NB4 (cell line): ENCODE measurements around the gene RBM47.
"Not testable (repeated sequence)": the region's sequence is repeated elsewhere in the genome, so short reads cannot be mapped to it uniquely, and the experiment has no call there.

Source experiments
- DNase-seq: peaks from one replicate; pipeline ENCODE4 v3.0.0; 2010; ENCODE audit warnings: low read depth
- H3K4me3 ChIP-seq: one replicate; pipeline ENCODE4 v1.5.1; 2011; ENCODE audit warnings: mild to moderate bottlenecking, low read depth, low read length, moderate library complexity
- MYC ChIP-seq: IDR thresholded peaks from 2 replicates; pipeline ENCODE4 v1.6.1; 2011; ENCODE audit warnings: low read depth, low read length
- POLR2A ChIP-seq: IDR thresholded peaks from 2 replicates; pipeline ENCODE4 v1.6.1; 2011; ENCODE audit warnings: mild to moderate bottlenecking; ENCODE audit not compliant: insufficient read length; ENCODE audit errors: extremely low read depth
- TF ChIP-seq, protein P1 (sequence below): IDR thresholded peaks from one replicate; pipeline ENCODE4 v1.5.1; 2012; ENCODE audit warnings: low read depth, low read length
- TF ChIP-seq, protein P2 (sequence below): IDR thresholded peaks from 2 replicates; pipeline ENCODE4 v1.6.1; 2011; ENCODE audit warnings: low read depth, low read length

Gene RBM47

DNA sequence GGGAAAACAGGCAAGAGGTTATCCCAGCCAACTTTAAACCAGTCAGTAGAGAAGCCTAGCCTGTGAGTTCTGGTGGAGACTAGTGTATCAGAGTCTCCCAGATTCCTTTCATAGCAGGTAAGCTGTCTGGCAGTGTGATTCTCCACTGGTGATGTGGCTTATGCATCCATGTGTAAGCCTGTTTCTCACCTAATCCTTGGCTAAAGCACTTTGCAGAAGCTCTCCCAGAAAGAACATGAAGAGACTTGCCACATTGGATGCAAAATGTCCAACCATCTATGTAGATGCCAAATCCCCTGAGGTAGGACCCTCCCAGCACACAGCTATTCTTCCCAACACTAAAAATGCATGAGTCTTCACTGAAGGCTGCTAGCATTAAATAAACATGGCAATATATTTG is 182.8 kb downstream of the RBM47 start:
- no peak for DNase-seq
- H3K4me3 ChIP-seq, result no peak overlapping the region
- TF ChIP-seq POLR2A (no peak), MYC (no peak)
- TF ChIP-seq, protein P1, sequence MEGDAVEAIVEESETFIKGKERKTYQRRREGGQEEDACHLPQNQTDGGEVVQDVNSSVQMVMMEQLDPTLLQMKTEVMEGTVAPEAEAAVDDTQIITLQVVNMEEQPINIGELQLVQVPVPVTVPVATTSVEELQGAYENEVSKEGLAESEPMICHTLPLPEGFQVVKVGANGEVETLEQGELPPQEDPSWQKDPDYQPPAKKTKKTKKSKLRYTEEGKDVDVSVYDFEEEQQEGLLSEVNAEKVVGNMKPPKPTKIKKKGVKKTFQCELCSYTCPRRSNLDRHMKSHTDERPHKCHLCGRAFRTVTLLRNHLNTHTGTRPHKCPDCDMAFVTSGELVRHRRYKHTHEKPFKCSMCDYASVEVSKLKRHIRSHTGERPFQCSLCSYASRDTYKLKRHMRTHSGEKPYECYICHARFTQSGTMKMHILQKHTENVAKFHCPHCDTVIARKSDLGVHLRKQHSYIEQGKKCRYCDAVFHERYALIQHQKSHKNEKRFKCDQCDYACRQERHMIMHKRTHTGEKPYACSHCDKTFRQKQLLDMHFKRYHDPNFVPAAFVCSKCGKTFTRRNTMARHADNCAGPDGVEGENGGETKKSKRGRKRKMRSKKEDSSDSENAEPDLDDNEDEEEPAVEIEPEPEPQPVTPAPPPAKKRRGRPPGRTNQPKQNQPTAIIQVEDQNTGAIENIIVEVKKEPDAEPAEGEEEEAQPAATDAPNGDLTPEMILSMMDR, result no peak
- TF ChIP-seq, protein P2, sequence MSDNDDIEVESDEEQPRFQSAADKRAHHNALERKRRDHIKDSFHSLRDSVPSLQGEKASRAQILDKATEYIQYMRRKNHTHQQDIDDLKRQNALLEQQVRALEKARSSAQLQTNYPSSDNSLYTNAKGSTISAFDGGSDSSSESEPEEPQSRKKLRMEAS, result no peak

DNA sequence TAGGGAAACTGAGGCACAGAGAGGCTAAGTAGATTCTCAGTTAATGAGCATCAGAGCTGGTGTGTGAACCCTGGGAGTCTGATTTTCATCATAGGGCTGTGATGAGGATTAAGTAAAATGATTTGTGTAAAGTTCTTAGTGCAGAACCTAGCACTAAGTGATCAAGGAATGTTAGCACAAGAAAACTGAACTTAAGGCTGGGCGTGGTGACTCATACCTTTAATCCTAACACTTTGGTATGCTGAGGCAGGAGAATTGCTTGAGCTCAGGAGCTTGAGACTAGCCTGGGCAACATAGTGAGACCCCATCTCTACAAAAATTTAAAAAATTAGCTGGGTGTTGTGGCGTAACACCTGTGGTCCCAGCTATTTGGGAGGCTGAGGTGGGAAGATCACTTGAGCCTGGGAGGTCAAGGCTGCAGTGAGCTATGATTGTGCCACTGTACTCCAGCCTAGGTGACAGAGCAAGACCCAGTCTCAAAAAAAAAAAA is 183.4 kb downstream of the RBM47 start:
- not testable (repeated sequence) for DNase-seq, H3K4me3 ChIP-seq

DNA sequence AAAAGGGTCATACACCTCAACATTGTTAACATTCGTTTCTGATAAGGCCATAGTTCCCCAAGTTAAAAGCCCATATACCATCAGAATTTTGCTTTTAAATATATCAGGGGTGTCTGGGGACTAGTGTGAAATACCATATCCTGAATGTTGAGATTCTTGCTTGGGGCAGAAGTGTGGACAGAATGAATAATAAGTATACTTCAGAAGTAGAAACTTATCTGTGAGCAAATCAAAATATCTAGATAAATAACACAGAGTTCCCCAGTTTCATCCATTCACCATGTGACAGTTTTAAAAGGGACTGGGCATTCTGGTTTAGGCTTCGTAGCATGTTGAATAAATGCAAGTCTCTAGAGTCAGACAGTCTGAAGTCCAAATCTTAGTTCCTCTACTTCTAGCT is 184.0 kb downstream of the RBM47 start:
- no peak overlapping the region for H3K4me3 ChIP-seq
- no peak for DNase-seq
- TF ChIP-seq, protein P1, result no peak
- no peak for TF ChIP-seq POLR2A
- TF ChIP-seq MYC, result no peak
- TF ChIP-seq, protein P2, result no peak

DNA sequence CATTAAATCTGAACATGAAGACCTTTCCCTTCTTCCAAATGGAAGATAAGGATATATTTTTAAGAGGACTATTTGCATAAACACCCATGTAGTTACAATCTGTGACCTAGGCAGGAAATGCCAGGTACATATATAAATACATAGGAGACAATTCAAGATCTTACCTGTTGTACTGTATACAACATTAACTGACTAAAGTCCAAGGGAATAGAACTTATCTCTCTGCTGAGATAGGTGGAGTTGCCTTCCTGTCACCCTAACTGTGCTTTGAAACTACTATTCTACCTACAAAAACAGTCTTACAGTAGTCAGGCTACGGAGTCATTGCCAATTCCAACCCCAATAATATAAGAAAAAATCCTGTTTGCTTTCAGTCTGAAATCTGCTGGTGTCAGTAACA is 188.2 kb downstream of the RBM47 start:
- no peak for TF ChIP-seq POLR2A
- TF ChIP-seq MYC, result no peak
- TF ChIP-seq, protein P2, result no peak
- TF ChIP-seq, protein P1, result no peak
- no peak for DNase-seq
- no peak overlapping the region for H3K4me3 ChIP-seq

DNA sequence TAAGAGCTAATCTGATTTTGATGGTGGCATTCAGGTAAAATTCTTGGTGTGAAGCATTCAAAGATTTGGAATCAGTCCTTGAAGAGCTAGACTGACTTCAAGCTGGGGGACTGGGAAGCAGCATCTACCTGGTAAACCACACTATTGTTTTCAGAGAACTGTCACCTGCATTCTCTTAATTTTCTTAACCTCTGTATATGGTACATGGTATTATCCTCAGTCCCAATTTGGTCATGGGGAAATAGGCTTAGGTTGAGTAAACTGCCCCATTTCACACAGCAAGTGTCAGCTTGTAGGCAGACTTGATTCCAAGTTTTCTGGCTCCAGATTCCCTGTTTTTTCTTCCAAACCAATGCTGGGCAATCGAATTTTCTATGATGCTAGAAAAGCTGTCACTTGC is 190.1 kb downstream of the RBM47 start:
- H3K4me3 ChIP-seq, result no peak overlapping the region
- TF ChIP-seq, protein P1, result no peak
- TF ChIP-seq, protein P2, result no peak
- TF ChIP-seq MYC, result no peak
- TF ChIP-seq POLR2A, result no peak
- DNase-seq, result no peak

DNA sequence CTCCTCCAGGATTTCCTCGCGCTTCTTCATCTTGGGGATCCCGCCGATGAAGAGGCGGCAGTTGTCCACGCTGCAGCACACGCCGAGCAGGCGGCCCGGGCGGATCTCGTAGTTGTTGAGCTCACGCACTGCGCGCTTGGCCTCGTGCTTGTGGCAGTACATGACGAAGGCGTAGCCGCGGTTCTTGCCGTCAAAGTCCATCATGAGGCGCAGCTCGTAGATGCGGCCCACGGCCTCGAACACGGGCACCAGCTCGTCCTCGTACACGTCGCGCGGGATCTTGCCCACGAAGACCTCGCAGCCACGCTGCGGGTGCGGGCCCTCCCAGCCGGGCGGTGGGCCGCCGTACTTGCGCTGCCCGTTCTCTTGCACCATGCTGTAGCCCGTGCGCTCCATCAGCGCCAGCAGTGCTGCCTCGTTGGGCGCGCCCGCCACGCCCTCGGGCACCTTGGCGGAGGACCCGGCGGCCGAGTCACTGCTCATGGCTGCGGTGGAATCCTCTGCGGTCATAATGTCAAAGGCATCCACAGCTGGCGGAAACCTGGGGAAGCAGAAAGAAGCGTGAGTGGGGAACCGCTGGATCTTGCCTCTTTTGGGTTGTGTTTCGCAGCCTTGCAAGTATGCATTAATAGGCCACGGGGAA is 191.2 kb downstream of the RBM47 start:
- H3K4me3 ChIP-seq, result no peak overlapping the region
- no peak for TF ChIP-seq MYC
- TF ChIP-seq, protein P2, result no peak
- TF ChIP-seq POLR2A, result no peak
- TF ChIP-seq, protein P1, result no peak
- DNase-seq, result no peak
